ENCODE results near the gene CLCF1.
"Not testable (repeated sequence)": the region's sequence is repeated elsewhere in the genome, so short reads cannot be mapped to it uniquely, and the experiment has no call there.

The CLCF1 gene

DNA sequence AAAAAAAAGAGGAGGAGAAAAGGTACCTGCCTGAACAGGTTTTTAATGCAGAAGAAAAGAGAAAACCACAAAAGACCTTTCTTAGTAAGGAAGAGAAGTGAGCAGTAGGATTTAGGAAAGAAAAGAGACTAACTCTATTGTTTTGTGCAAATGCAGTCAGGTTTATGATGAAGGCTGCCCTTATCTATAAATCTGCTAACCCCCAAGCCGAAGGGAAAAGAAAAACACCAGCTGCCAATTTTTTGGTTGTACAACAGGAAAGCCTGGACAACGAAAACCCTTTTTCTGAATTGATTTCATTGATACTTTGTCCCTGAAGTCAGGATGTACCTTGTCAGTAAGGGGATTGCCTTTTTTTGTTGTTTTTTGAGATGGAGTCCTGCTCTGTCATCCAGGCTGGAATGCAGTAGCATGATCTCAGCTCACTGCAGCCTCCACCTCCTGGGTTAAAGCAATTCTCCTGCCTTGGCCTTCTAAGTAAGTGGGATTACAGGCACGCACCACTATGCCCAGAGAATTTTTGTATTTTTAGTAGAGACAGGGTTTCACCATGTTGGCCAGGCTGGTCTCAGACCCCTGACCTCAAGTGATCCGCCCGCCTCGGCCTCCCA, 41.2 kb downstream of the CLCF1 start:
- H3K27ac Mint-ChIP-seq = no peak overlapping the region
- H3K36me3 Mint-ChIP-seq (ENCODE audit: low read depth) = no peaks in the 10 kb centered on the region
- H3K4me3 Mint-ChIP-seq = no peak overlapping the region
- DNase-seq = no peak
- H3K27me3 Mint-ChIP-seq = no peaks in the 10 kb centered on the region
- H3K4me1 Mint-ChIP-seq (ENCODE audit: low read depth) = no peaks in the 10 kb centered on the region
- H3K9me3 Mint-ChIP-seq = no peaks in the 10 kb centered on the region

DNA sequence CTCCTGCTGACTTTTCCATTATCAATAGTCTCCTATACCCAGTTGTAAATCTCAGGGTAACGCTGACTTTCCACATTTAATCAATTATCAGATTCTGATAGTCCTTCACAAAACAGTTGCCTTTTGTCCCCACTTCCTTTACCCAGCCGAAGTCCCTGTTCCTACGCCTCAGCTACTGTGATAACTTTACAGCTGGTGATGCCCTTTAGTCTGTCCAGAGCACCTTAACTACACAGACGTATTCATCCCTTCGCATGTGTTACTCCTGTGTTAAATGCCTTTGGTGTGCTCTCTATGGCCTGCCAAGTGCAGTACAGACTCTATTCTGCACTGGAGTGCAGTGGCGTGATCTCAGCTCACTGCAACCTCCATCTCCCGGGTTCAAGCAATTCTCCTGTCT, 49.9 kb downstream of the CLCF1 start:
- Mint-ChIP-seq H3K27ac (no peak overlapping the region), H3K36me3 (ENCODE audit: low read depth) (no peaks in the 10 kb centered on the region), H3K9me3 (no peaks in the 10 kb centered on the region), H3K4me1 (ENCODE audit: low read depth) (peaks cover 3% of the 10 kb centered on the region), H3K4me3 (no peak overlapping the region), H3K27me3 (peaks cover 3% of the 10 kb centered on the region)
- DNase-seq = no peak

GRCh38 chr11:67322049-67322448, 51.3 kb downstream of the CLCF1 start:
- Mint-ChIP-seq H3K4me3 (no peak overlapping the region), H3K4me1 (ENCODE audit: low read depth) (peaks cover 10% of the 10 kb centered on the region), H3K27me3 (peaks cover 4% of the 10 kb centered on the region), H3K27ac (no peak overlapping the region), H3K36me3 (ENCODE audit: low read depth) (peaks cover 2% of the 10 kb centered on the region), H3K9me3 (no peaks in the 10 kb centered on the region)
- DNase-seq = no peak

- H3K4me3 Mint-ChIP-seq = no peak overlapping the region
- H3K27me3 Mint-ChIP-seq = peaks cover 4% of the 10 kb centered on the region
- no peak overlapping the region for H3K27ac Mint-ChIP-seq
- DNase-seq = no peak
- H3K4me1 Mint-ChIP-seq (ENCODE audit: low read depth) = peaks cover 13% of the 10 kb centered on the region
- H3K36me3 Mint-ChIP-seq (ENCODE audit: low read depth) = peaks cover 2% of the 10 kb centered on the region
- H3K9me3 Mint-ChIP-seq = no peaks in the 10 kb centered on the region
Measured at GRCh38 chr11:67321313-67321871, 52.0 kb downstream of the CLCF1 start.

GRCh38 chr11:67320691-67321090, 52.7 kb downstream of the CLCF1 start:
- no peak for DNase-seq
- H3K27me3 Mint-ChIP-seq = peaks cover 4% of the 10 kb centered on the region

DNA sequence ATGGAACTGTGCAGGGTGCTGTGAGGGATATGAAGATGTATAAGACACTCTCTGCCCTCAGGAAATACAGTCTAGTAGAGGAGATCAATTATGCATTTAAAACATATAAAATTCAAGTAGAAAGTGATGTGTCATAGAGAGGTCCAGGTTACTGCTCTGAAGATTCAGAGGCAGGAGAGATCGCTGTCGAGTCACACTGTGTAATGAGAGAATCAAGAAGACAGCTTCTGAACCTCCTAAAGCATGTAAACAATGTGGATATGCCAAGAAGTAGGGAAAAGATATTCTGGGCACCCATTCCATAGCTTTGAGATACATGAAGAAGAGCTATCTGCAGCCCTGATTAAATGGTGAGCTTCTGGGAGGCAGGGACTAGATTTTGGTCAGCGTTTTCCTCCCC, 53.4 kb downstream of the CLCF1 start:
- Mint-ChIP-seq H3K27me3 (peaks cover 4% of the 10 kb centered on the region), H3K9me3 (no peaks in the 10 kb centered on the region), H3K4me1 (ENCODE audit: low read depth) (peaks cover 16% of the 10 kb centered on the region), H3K27ac (no peak overlapping the region), H3K36me3 (ENCODE audit: low read depth) (peaks cover 2% of the 10 kb centered on the region), H3K4me3 (no peak overlapping the region)
- DNase-seq = no peak

More at GRCh38 chr11:67320691-67321090, 52.7 kb downstream of the CLCF1 start:
- Mint-ChIP-seq H3K27ac (no peak overlapping the region), H3K4me1 (ENCODE audit: low read depth) (peaks cover 16% of the 10 kb centered on the region), H3K9me3 (no peaks in the 10 kb centered on the region), H3K36me3 (ENCODE audit: low read depth) (peaks cover 2% of the 10 kb centered on the region), H3K4me3 (no peak overlapping the region)

DNA sequence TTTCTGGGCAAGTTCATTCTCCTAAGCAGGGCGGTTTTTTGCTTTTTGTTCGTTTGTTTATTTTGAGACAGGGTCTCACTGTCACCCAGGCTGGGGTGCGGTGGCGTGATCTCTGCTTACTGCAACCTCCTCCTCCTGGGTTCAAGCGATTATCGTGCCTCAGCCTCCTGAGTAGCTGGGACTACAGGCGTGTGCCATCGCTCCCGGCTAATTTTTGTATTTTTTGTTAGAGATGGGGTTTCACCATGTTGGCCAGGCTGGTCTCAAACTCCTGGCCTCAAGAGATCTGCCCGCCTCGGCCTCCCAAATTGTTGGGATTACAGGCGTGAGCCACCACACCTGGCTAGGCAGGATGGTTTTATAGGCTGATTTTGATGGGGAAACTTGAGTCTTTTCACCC, 54.5 kb downstream of the CLCF1 start:
- Mint-ChIP-seq H3K4me1 (ENCODE audit: low read depth) (peaks cover 16% of the 10 kb centered on the region), H3K4me3 (peak overlapping the region; percentile 86)
- H3K9me3 Mint-ChIP-seq; H3K27ac Mint-ChIP-seq; H3K36me3 Mint-ChIP-seq (ENCODE audit: low read depth); DNase-seq; H3K27me3 Mint-ChIP-seq: not testable (repeated sequence)

GRCh38 chr11:67317888-67318555, 55.4 kb downstream of the CLCF1 start:
- no peak for DNase-seq
- Mint-ChIP-seq H3K4me3 (peak overlapping the region; percentile 86), H3K9me3 (no peaks in the 10 kb centered on the region), H3K27ac (peak overlapping the region; percentile 97), H3K4me1 (ENCODE audit: low read depth) (peaks cover 24% of the 10 kb centered on the region), H3K36me3 (ENCODE audit: low read depth) (peaks cover 2% of the 10 kb centered on the region), H3K27me3 (peaks cover 4% of the 10 kb centered on the region)

- H3K4me3 Mint-ChIP-seq = peak overlapping the region; percentile 86
- no peaks in the 10 kb centered on the region for H3K9me3 Mint-ChIP-seq
- peak overlapping the region; percentile 97 for H3K27ac Mint-ChIP-seq
- peaks cover 2% of the 10 kb centered on the region for H3K36me3 Mint-ChIP-seq (ENCODE audit: low read depth)
- peaks cover 30% of the 10 kb centered on the region for H3K4me1 Mint-ChIP-seq (ENCODE audit: low read depth)
- DNase-seq = peak; percentile 99
- H3K27me3 Mint-ChIP-seq = peaks cover 4% of the 10 kb centered on the region
Measured at GRCh38 chr11:67317205-67317887, 56.1 kb downstream of the CLCF1 start.

GRCh38 chr11:67316882-67317204, 56.6 kb downstream of the CLCF1 start:
- H3K36me3 Mint-ChIP-seq (ENCODE audit: low read depth) = peaks cover 2% of the 10 kb centered on the region
- no peaks in the 10 kb centered on the region for H3K9me3 Mint-ChIP-seq
- peak overlapping the region; percentile 86 for H3K4me3 Mint-ChIP-seq
- H3K4me1 Mint-ChIP-seq (ENCODE audit: low read depth) = peaks cover 35% of the 10 kb centered on the region
- peaks cover 4% of the 10 kb centered on the region for H3K27me3 Mint-ChIP-seq
- no peak for DNase-seq
- H3K27ac Mint-ChIP-seq = peak overlapping the region; percentile 97

DNA sequence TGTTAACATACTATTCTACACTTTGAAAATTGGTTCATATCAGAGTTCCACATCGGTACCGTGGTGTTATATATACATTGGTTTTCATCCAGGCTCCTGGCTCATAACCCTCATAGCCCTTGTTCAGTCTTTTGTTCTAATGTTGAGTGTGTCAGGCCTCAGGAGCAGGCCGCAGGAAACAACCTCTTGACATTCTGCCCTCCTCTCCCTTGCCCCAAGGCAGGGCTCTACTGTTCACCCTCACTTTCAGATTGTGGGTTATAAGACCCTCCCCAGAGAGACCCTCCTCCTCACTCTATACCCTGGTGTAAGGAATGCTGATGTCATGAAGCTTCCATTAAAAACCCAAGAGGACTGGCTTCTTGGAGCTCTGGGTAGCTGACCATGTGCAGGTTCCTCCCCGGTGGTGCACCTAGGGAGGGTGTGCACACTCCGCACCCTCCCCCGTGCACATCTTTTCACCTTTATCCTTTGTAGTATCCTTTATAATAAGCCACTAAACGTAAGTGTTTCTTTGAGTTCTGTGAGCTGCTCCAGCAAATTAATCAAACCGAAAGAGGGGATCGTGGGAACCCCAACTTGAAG, 58.0 kb downstream of the CLCF1 start:
- H3K9me3 Mint-ChIP-seq = no peaks in the 10 kb centered on the region
- H3K36me3 Mint-ChIP-seq (ENCODE audit: low read depth) = peaks cover 2% of the 10 kb centered on the region
- DNase-seq = no peak
- no peak overlapping the region for H3K4me3 Mint-ChIP-seq
- peaks cover 43% of the 10 kb centered on the region for H3K4me1 Mint-ChIP-seq (ENCODE audit: low read depth)
- H3K27ac Mint-ChIP-seq = peak overlapping the region; percentile 16
- H3K27me3 Mint-ChIP-seq = peaks cover 4% of the 10 kb centered on the region

GRCh38 chr11:67314218-67314617, 59.2 kb downstream of the CLCF1 start:
- no peak for DNase-seq
- peaks cover 5% of the 10 kb centered on the region for H3K36me3 Mint-ChIP-seq (ENCODE audit: low read depth)
- no peaks in the 10 kb centered on the region for H3K9me3 Mint-ChIP-seq
- peaks cover 43% of the 10 kb centered on the region for H3K4me1 Mint-ChIP-seq (ENCODE audit: low read depth)
- H3K27ac Mint-ChIP-seq = no peak overlapping the region
- H3K27me3 Mint-ChIP-seq = peaks cover 4% of the 10 kb centered on the region
- H3K4me3 Mint-ChIP-seq = no peak overlapping the region
